Epithelial cell of umbilical artery (primary cell): ENCODE data around the gene GALNT18. TPM values are rescaled to one million over a fixed set of nuclear protein-coding genes. Genes with fewer than 3 reads are reported as not detected.

Experiments
- total RNA-seq: library from RNA; depleted of rRNA; stranded (reverse); fragments of >200 nt; gene quantifications from 2 replicates; pipeline ENCODE4 v1.2.3, GENCODE V29; 2014

GALNT18 gene
- total RNA-seq = 12.0 and 14.0 TPM in 2 replicates

GRCh38 chr11:11621573-11622339, at the start of gene GALNT18:
TSS of gene GALNT18 (minus strand) at chr11:11622005.

GRCh38 chr11:11352878-11353277, 268.9 kb downstream of the GALNT18 start, which contains the start of gene CSNK2A3:
TSS of gene CSNK2A3 (minus strand) at chr11:11353250. CDS start at chr11:11353119, 131 bp downstream.

Other genes starting within 250 kb of the GALNT18 start
- 54.9 and 78.3 TPM in 2 replicates for gene USP47, start 220.0 kb upstream of the GALNT18 start, total RNA-seq